DOHH2 (cell line): ENCODE data around the gene FOXK1.

Experiments
- EZH2phosphoT487 ChIP-seq: fragments of 200-600 bp; sonication (generic); IDR thresholded peaks from 2 replicates; pipeline ENCODE4 v1.6.1; 2017; ENCODE audit warnings: borderline replicate concordance, mild to moderate bottlenecking, antibody characterized with exemption, low read length, moderate library complexity, mixed read lengths
- TF ChIP-seq, protein P1 (sequence below): fragments of 200-600 bp; sonication (generic); IDR thresholded peaks from one replicate; pipeline ENCODE4 v1.5.1; 2014; ENCODE audit warnings: antibody characterized with exemption, mild to moderate bottlenecking, low read depth, low read length; ENCODE audit not compliant: poor library complexity, severe bottlenecking

DNA sequence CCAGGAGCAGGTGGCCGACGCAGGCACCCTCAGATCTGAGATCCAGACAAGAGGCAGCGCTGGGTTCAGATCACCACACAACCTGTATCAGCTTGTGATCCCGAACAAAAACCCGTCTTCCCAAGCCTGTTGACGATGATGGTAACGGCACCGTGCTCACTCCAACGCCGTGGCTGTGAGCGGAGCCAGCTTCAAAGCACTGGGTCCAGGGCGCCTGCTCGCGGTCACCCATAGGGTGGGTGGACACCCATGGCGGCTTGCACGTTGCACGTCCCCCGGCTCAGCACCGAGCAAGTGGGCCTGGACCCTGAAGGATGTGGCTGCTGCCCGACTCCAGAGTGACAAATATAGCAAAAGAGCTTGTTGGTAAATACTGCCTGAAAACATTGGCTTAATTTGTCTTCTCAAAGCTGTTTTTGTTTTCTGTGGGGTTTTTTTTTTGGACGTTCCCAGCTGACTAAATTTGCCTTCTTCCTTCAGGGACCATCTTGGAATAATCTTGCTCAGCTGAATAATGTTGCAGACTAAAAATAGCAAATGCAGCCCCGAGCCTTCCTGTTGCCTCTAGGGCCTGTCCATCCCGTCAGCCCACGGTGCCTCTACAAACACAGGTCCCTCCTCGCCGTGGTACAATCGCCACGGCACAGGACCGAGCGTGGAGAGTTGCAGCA, 41.0 kb downstream of the FOXK1 start:
- TF ChIP-seq, protein P1, sequence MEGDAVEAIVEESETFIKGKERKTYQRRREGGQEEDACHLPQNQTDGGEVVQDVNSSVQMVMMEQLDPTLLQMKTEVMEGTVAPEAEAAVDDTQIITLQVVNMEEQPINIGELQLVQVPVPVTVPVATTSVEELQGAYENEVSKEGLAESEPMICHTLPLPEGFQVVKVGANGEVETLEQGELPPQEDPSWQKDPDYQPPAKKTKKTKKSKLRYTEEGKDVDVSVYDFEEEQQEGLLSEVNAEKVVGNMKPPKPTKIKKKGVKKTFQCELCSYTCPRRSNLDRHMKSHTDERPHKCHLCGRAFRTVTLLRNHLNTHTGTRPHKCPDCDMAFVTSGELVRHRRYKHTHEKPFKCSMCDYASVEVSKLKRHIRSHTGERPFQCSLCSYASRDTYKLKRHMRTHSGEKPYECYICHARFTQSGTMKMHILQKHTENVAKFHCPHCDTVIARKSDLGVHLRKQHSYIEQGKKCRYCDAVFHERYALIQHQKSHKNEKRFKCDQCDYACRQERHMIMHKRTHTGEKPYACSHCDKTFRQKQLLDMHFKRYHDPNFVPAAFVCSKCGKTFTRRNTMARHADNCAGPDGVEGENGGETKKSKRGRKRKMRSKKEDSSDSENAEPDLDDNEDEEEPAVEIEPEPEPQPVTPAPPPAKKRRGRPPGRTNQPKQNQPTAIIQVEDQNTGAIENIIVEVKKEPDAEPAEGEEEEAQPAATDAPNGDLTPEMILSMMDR, result no peak
- no peak for TF ChIP-seq EZH2phosphoT487
